WTC11 (cell line): Measurements from ENCODE around the gene TNP2.

Experiments used
- ELF4 ChIP-seq: sonication (generic); formaldehyde crosslinking; IDR thresholded peaks from 2 replicates; pipeline ENCODE4 v1.8.1; 2022; ENCODE audit warnings: low read depth, mild to moderate bottlenecking, moderate library complexity, missing genetic modification reagents
- ETV6 ChIP-seq: sonication (generic); formaldehyde crosslinking; IDR thresholded peaks from 2 replicates; pipeline ENCODE4 v1.8.1; 2022; ENCODE audit warnings: mild to moderate bottlenecking, missing genetic modification reagents
- NFE2L1 ChIP-seq: sonication (generic); formaldehyde crosslinking; IDR thresholded peaks from 2 replicates; pipeline ENCODE4 v1.8.1; 2023; ENCODE audit warnings: missing genetic modification reagents
- RELA ChIP-seq: sonication (generic); formaldehyde crosslinking; IDR thresholded peaks from 2 replicates; pipeline ENCODE4 v1.8.1; 2022; ENCODE audit warnings: missing genetic modification reagents, mild to moderate bottlenecking, borderline replicate concordance
- SMAD4 ChIP-seq: sonication (generic); formaldehyde crosslinking; IDR thresholded peaks from 2 replicates; pipeline ENCODE4 v1.8.0; 2022; ENCODE audit warnings: mild to moderate bottlenecking, missing genetic modification reagents
- ZNF263 ChIP-seq: sonication (generic); formaldehyde crosslinking; IDR thresholded peaks from 2 replicates; pipeline ENCODE4 v1.8.1; 2022; ENCODE audit warnings: low read depth, mild to moderate bottlenecking, moderate library complexity, missing genetic modification reagents
- TF ChIP-seq, protein P1 (sequence below): fragments of 200-600 bp; IDR thresholded peaks from 2 replicates; pipeline ENCODE4 v1.8.0; 2022; ENCODE audit warnings: antibody characterized with exemption
- TF ChIP-seq, protein P2 (sequence below): sonication (generic); formaldehyde crosslinking; IDR thresholded peaks from 2 replicates; pipeline ENCODE4 v1.8.0; 2022; ENCODE audit warnings: mild to moderate bottlenecking, missing genetic modification reagents
- TF ChIP-seq, protein P3 (sequence below): sonication (generic); formaldehyde crosslinking; IDR thresholded peaks from 2 replicates; pipeline ENCODE4 v1.8.1; 2023; ENCODE audit warnings: mild to moderate bottlenecking, missing genetic modification reagents
- TF ChIP-seq, protein P4 (sequence below): sonication (generic); formaldehyde crosslinking; IDR thresholded peaks from 2 replicates; pipeline ENCODE4 v1.8.0; 2022; ENCODE audit warnings: mild to moderate bottlenecking, missing genetic modification reagents

DNA sequence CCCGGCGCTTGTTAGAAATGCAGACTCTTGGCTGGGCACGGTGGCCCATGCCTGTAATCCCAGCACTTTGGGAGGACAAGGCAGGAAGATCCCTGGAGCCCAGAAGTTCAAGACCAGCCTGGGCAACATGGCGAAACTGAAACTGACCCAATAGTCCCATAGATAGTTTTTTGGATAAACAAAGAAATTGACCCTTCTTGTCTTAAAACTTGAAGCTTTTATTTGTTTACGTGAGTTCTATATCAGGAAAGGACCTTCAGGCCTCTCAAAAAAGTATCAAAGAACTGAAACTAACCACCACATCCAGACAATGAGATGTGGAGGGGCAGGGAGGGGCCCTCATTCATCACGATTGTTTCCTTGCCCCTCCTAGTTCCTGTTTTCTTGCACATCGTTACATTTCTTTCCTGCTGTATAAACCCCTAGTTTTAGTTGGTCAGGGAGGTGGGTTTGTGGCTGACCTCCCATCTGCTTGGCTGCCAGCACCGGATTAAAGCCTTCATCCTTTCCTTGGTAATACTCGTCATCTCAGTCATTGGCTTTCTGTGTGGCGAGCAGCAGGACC lies 42.0 kb upstream of the TNP2 start:
- no peak for TF ChIP-seq ZNF263 (CRISPR knock-in tag)
- TF ChIP-seq, protein P1, sequence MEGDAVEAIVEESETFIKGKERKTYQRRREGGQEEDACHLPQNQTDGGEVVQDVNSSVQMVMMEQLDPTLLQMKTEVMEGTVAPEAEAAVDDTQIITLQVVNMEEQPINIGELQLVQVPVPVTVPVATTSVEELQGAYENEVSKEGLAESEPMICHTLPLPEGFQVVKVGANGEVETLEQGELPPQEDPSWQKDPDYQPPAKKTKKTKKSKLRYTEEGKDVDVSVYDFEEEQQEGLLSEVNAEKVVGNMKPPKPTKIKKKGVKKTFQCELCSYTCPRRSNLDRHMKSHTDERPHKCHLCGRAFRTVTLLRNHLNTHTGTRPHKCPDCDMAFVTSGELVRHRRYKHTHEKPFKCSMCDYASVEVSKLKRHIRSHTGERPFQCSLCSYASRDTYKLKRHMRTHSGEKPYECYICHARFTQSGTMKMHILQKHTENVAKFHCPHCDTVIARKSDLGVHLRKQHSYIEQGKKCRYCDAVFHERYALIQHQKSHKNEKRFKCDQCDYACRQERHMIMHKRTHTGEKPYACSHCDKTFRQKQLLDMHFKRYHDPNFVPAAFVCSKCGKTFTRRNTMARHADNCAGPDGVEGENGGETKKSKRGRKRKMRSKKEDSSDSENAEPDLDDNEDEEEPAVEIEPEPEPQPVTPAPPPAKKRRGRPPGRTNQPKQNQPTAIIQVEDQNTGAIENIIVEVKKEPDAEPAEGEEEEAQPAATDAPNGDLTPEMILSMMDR: no peak
- TF ChIP-seq RELA (CRISPR knock-in tag): no peak
- TF ChIP-seq ELF4 (CRISPR knock-in tag): no peak
- no peak for TF ChIP-seq SMAD4 (CRISPR knock-in tag)
- no peak for TF ChIP-seq ETV6 (CRISPR knock-in tag)
- TF ChIP-seq, protein P2, sequence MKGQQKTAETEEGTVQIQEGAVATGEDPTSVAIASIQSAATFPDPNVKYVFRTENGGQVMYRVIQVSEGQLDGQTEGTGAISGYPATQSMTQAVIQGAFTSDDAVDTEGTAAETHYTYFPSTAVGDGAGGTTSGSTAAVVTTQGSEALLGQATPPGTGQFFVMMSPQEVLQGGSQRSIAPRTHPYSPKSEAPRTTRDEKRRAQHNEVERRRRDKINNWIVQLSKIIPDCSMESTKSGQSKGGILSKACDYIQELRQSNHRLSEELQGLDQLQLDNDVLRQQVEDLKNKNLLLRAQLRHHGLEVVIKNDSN (CRISPR knock-in tag): no peak
- TF ChIP-seq, protein P3, sequence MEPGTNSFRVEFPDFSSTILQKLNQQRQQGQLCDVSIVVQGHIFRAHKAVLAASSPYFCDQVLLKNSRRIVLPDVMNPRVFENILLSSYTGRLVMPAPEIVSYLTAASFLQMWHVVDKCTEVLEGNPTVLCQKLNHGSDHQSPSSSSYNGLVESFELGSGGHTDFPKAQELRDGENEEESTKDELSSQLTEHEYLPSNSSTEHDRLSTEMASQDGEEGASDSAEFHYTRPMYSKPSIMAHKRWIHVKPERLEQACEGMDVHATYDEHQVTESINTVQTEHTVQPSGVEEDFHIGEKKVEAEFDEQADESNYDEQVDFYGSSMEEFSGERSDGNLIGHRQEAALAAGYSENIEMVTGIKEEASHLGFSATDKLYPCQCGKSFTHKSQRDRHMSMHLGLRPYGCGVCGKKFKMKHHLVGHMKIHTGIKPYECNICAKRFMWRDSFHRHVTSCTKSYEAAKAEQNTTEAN (CRISPR knock-in tag): no peak
- no peak for TF ChIP-seq NFE2L1 (CRISPR knock-in tag)
- TF ChIP-seq, protein P4, sequence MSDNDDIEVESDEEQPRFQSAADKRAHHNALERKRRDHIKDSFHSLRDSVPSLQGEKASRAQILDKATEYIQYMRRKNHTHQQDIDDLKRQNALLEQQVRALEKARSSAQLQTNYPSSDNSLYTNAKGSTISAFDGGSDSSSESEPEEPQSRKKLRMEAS (CRISPR knock-in tag): no peak
